HG03108 (cell line): Measurements from ENCODE around the gene PDCL2.

Experiments
- ATAC-seq: cut with Tn5 transposase; IDR thresholded peaks from one replicate; pipeline ENCODE4 v1.9.1; 2021; ENCODE audit warnings: moderate library complexity; ENCODE audit not compliant: unreplicated experiment

The PDCL2 gene

DNA sequence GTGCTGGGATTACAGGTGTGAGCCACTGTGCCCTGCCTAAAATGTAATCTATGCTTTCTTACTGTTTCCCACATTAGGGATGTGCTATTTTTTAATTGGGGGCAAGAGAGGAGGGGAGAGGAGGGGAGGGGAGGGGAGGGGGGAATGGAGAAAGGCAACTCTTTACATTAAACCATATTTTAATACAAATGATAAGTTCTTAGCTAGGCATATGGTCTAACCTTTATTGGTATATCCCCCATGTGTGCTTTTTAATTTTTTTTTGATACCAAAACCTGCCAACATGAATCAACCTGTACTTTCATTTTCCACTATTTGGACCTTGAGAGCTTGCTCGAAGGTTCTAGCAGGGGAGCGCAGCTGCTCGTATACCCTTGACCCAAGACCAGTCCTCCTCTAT, 51.8 kb downstream of the PDCL2 start:
- ATAC-seq, result no peak

DNA sequence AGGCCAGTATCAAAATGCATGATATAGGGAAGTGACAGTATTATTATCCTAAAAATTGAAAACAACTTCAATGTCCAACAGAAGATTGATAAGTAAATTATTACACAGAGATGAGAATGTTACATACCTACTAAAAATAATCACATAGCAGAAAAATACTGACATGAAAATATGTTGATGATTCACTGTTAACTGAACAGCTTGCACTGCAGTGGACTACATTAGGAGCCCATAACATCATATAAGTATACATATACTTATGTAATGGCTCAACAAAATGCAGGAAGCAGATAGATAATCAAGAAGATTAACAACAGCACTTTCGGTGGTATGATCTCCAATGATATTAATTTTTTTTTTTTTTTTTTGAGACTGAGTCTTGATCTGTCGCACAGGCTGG, 52.4 kb downstream of the PDCL2 start:
- ATAC-seq, result no peak

DNA sequence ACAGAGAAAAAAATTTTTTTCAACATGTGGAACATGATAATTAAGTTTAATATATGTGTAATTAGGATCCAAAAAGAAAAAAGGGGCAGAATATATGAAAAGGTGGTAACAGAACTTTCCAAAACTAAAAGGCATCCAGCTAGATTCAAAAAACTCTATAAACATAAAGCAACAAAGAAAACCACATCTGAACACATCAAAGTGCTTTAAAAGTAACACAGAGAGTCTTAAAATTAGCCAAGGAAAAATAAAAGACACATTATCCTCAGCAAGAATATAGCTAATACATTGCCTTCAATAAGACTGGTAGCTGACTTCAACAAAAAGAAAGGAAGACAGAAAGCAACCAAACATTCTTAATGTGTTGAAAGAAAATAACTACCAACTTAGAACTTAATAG, 53.5 kb downstream of the PDCL2 start:
- ATAC-seq, result no peak

- no peak for ATAC-seq
These were observed 57.7 kb downstream of the PDCL2 start for GRCh38 chr4:55534306-55534705.

GRCh38 chr4:55530691-55531090, 61.4 kb downstream of the PDCL2 start:
- ATAC-seq, result no peak

- no peak for ATAC-seq
These were observed 61.9 kb downstream of the PDCL2 start for GRCh38 chr4:55530167-55530566.

DNA sequence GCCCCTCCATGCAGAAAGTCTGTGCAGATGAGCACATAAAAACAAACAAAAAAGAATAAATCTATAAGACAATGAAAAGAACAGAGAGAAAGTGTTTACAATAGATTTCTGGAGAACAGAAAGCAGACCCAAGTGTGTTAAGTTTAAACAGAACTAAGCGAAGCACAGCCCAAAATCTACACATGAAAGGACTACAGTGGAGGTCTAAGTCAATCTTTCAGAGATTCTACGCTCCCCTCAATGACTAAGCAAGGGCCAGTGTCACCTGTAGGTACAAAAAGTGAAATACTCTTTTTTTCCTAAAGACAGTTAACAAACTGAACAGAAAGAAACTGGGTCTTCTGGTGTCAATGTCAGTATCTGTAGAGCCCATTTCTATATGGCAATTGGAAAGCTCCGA, 63.6 kb downstream of the PDCL2 start:
- ATAC-seq, result no peak

- no peak for ATAC-seq
These were observed 67.0 kb downstream of the PDCL2 start for GRCh38 chr4:55524844-55525571.

GRCh38 chr4:55518442-55518841, 73.6 kb downstream of the PDCL2 start:
- no peak for ATAC-seq

GRCh38 chr4:55517526-55518229, 74.4 kb downstream of the PDCL2 start:
- ATAC-seq, result no peak

GRCh38 chr4:55512922-55513571, 79.0 kb downstream of the PDCL2 start:
- ATAC-seq, result no peak

- no peak for ATAC-seq
These were observed 80.0 kb downstream of the PDCL2 start for GRCh38 chr4:55512077-55512476.

- no peak for ATAC-seq
These were observed 81.4 kb downstream of the PDCL2 start for GRCh38 chr4:55510685-55511084.

DNA sequence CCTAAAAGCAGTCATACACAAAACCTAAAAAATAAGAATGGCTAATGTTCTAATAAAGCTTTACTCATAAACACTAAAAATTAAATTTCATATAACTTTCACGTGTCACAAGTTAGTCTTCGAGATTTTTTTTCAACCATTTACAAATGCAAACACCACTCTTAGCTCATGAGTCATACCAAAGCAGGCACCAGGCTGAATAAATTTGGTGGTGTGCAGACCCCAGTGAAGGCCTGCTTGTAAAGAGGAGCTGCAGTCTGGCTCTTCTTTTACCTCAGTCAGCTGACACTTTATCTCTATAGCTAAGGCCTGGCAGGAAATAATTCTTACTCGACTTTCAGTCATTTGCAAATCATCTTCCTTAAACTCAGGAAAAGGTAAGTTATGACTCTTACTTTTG, 82.8 kb downstream of the PDCL2 start:
- no peak for ATAC-seq

- ATAC-seq, result no peak
These were observed 84.4 kb downstream of the PDCL2 start for GRCh38 chr4:55507612-55508011.
